22Rv1 (cell line): Measurements from ENCODE around the gene PLXDC2.

Experiments used
- ZFX ChIP-seq: fragments of 450-650 bp; IDR thresholded peaks from 2 replicates; pipeline ENCODE4 v1.6.1; 2017; ENCODE audit warnings: antibody characterized with exemption, borderline replicate concordance
- TF ChIP-seq, protein P1 (sequence below): fragments of 450-650 bp; IDR thresholded peaks from 2 replicates; pipeline ENCODE4 v1.5.1; 2017; ENCODE audit warnings: mild to moderate bottlenecking

- no peak for TF ChIP-seq ZFX
- TF ChIP-seq, protein P1, sequence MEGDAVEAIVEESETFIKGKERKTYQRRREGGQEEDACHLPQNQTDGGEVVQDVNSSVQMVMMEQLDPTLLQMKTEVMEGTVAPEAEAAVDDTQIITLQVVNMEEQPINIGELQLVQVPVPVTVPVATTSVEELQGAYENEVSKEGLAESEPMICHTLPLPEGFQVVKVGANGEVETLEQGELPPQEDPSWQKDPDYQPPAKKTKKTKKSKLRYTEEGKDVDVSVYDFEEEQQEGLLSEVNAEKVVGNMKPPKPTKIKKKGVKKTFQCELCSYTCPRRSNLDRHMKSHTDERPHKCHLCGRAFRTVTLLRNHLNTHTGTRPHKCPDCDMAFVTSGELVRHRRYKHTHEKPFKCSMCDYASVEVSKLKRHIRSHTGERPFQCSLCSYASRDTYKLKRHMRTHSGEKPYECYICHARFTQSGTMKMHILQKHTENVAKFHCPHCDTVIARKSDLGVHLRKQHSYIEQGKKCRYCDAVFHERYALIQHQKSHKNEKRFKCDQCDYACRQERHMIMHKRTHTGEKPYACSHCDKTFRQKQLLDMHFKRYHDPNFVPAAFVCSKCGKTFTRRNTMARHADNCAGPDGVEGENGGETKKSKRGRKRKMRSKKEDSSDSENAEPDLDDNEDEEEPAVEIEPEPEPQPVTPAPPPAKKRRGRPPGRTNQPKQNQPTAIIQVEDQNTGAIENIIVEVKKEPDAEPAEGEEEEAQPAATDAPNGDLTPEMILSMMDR: no peak
These were observed 458.3 kb downstream of the PLXDC2 start for GRCh38 chr10:20274571-20274970.
